Activated CD4-positive, CD25-positive, alpha-beta regulatory T cell treated with anti-CD3 and anti-CD28 coated beads, Interleukin-2, amount 50 U/mL, for 24 hours (primary cell): ENCODE measurements around the gene AHCY.
"Not testable (repeated sequence)": the region's sequence is repeated elsewhere in the genome, so short reads cannot be mapped to it uniquely, and the experiment has no call there.

Experiments used
- ATAC-seq, 2 donors: fragments of 150-1000 bp; cut with Tn5 transposase; one replicate each; pipeline ENCODE4 v1.10.0; 2021; ENCODE audit warnings: mild to moderate bottlenecking in 1 of 2, moderate library complexity in 1 of 2

The AHCY gene

DNA sequence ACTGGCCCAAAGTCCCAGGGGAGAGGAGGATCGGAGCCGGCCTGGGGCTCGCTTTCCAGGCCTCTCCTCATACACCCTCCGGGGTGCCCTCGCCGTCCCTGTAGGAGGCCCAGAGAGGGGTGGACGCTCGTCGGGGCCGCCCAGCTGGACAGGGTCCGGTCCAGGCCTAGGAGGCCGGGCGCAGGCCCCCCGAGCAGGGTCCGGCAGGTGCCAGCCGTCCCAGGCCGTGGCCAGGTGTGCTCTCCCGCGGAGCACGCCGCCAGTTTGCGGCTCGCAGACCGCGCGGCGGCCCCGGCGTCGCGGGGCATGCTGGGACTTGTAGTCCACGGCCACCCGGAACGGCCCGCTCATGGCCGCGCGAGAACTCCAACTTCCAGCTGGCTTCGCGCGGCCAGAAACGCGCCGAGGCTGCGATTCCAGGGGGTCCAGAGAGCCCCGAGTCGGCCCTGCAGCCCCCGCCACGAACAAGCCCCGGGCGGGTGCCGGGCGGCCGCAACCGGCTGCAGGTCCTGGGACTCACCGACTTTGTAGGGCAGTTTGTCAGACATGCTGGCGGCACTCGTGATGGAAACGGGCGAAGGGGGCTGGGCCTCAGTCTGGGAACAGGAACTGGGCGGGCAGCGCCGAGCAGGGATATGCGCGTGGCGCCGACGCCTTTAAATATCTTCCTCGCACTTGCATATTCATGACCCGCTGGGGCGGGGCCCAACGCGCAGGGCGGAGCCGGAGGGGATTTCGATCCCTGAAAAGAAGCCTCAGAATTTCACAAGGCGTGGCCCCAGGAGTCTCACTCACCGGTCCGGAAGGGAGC, at the start of gene AHCY:
AHCY (minus strand) TSS at position 633 of the 811 bp plus-strand sequence; CDS start at position 548, 85 bp downstream.
- ATAC-seq = peak; percentile 95 to 96

DNA sequence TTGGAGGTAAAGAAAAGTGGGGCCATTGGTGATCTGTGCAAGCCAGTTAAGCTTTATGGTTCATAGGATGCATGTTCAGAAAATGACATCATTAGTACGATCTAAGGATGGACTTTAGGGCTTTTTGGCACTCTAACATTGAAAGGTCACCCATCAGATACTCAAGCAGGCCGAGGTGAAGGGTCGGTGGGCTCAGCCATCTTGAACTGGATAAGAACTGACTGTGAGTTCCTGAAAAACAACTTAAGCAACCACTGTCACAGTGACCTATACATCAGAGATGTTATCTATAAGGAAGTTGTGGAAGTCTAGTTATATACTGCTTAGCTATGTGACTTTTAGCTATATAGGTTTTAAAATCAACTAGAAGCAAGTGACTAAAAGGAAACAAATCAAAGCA, 46.9 kb upstream of the AHCY start:
- ATAC-seq = no peak

GRCh38 chr20:34347571-34347970, 44.4 kb upstream of the AHCY start:
- ATAC-seq = no peak

- ATAC-seq = not testable (repeated sequence)
Observed at GRCh38 chr20:34346533-34346865, 43.3 kb upstream of the AHCY start.

DNA sequence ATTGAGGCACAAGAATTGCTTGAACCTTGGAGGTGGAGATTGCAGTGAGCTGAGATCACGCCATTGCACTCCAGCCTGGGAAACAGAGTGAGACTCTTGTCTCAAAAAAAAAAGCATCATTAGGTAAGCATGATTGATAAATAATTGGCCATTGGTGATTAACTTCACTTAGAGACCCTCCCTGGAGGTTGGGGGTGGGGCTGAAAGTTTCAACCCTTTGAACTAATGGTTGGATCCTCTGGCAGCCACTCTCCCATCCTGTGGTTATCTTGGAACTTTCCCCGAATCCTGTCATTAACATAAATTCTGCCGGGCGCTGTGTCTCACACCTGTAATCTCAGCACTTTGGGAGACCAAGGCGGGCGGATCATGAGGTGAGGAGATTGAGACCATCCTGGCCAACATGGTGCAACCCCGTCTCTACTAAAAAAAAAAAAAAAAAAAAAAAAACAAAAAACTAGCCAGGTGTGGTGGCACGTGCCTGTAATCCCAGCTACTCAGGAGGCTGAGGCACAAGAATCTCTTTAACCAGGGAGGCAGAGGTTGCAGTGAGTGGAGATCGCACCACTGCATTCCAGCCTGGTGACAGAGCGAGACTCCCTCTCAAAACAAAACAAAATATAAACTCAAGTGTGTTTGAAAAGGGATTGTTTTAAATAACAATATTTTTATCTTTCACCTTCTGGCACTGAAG, 42.8 kb upstream of the AHCY start:
- ATAC-seq = not testable (repeated sequence)

- no peak for ATAC-seq
Observed at GRCh38 chr20:34345402-34345736, 42.2 kb upstream of the AHCY start.

- ATAC-seq = no peak
Observed at GRCh38 chr20:34344238-34344637, 41.1 kb upstream of the AHCY start.

DNA sequence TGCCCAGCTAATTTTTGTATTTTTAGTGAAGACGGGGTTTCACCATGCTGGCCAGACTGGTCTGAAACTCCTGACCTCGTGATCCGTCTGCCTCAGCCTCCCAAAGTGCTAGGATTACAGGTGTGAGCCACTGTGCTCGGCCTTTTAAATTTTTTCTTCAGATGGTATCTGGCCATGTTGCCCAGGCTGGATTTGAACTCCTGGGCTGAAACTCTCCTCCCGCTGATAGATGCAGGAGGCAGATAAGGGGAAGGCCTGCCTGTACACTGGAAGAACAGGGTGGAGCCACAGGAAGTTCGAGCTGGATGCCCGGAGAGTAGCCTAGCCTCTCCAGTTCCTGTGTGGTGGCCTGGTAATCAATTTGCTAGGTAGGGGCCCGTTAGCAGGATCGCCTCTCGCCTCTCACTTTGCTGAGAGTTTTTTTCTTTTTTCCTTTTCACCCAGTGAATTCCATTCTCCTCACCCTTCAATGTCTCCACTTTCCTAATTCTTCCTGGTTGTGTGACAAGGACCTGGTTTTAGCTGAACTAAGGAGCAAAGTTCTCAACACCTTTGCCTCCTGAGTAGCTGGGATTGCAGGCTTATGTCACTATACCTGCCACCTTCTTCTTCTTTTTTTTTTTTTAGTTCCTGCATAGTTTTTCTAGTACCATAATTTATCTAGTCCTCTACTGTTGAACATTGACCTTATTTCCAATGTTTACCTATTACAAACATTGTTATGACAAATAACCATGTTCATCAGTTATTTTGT, 40.5 kb upstream of the AHCY start:
- ATAC-seq = no peak

GRCh38 chr20:34341199-34341598, 38.0 kb upstream of the AHCY start:
- ATAC-seq = not testable (repeated sequence)

DNA sequence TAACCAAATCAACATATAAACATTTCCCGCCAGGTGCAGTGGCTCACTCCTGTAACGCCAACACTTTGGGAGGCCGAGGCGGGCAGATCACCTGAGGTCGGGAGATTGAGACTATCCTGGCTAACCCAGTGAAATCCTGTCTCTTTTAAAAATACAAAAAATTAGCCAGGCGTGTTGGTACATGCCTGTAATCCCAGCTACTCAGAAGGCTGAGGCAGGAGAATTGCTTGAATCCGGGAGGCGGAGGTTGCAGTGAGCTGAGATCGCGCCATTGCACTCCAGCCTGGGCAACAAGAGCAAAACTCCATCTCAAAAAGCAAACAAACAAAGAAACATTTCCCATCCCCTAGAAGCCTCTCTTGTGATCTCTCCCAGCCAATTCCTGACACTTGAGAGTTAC, 37.6 kb upstream of the AHCY start:
- ATAC-seq = not testable (repeated sequence)

DNA sequence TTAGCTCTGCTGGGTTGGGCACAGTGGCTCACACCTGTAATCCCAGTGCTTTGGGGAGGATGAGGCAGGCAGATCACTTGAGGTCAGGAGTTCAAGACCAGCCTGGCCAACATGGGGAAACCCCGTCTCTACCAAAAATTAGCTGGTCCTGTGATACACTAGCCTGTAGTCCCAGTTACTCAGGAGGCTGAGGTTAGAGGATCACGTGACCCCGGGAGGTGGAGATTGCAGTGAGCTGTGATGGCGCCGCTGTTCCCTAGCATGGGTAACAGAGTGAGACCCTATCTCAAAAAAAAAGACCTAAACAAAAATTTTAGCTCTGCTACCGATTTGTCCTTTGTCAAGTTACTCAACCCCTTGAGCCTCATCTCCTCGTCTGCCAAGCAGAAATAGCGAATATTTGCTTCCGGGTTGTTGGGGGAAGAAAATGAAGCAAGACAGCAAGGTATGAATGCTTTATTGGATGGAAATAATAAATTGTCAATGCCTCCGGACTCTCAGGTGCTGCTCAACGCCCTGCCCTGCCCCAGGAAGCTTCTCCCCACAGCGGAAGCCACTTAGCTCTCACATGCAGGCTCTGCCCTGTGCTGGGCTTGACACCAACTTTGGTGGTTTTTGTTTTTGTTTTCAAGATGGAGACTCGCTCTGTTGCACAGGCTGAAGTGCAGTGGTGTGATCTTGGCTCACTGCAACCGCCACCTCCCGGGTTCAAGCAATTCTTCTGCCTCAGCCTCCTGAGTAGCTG, 35.0 kb upstream of the AHCY start:
- no peak for ATAC-seq

- no peak for ATAC-seq
Observed at GRCh38 chr20:34337544-34337943, 34.4 kb upstream of the AHCY start.

DNA sequence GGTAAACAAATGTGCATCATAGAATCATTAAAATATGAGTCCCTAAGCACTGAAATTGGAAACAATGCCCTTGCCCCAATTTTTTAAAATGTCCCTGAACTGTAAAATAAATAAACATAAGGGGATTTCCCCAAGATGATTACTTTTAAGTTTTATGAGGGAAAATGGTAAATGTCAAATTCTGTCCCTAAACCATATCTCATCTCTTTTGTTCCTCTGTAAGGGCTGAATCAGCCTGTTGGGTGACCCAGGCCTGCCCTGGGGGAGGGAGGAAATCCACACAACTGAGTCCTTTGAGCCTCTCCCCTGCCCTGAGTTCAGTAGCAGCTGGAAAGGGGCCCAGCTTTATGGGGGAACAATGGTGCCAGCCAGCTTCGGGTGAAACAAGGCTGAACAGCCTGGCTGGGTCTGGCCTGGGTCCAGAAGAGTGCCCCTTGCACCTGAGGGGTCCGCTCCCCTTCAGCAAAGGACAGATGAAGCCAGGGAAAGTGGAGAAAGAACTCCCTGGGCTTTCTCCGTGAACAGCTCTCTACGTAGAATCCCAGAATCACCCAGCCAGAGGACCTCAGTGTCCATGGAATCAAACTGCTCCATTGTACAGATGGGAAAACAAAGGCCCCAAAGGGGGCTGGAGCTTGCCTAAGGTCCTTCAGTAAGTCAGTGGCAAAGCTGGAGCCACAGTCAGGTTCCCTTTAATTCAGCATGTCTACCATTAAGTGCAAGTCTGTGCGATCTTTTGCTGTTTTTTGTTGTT, 31.7 kb upstream of the AHCY start:
- no peak for ATAC-seq

GRCh38 chr20:34333786-34334185, 30.6 kb upstream of the AHCY start:
- no peak for ATAC-seq

- ATAC-seq = no peak
Observed at GRCh38 chr20:34332262-34332920, 29.2 kb upstream of the AHCY start.

GRCh38 chr20:34331838-34332237, 28.7 kb upstream of the AHCY start:
- ATAC-seq = no peak

DNA sequence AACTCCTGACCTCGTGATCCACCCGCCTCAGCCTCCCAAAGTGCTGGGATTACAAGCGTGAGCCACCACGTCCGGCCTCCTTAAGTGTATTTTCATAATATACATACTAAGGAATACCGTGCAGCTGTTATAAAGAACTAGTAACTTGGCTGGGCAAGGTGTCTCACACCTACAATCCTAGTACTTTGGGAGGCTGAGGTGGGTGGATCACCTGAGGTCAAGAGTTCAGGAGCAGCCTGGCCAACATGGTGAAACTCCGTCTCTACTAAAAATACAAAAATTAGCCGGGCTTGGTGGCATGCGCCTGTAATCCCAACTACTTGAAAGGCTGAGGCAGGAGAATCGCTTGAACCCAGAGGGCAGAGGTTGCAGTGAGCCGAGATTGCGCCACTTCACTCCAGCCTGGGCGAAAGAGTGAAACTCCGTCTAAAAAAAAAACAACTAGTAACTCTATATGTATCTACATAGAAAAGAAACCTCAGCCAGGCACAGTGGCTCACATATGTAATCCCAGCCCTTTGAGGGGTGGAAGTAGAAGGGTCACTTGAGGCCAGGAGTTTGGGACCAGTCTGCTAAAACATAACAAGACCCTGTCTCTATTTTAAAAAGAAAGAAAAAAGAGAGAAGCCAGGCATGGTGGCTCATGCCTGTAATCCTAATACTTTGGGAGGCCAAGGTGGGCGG, 27.8 kb upstream of the AHCY start:
- ATAC-seq = not testable (repeated sequence)

DNA sequence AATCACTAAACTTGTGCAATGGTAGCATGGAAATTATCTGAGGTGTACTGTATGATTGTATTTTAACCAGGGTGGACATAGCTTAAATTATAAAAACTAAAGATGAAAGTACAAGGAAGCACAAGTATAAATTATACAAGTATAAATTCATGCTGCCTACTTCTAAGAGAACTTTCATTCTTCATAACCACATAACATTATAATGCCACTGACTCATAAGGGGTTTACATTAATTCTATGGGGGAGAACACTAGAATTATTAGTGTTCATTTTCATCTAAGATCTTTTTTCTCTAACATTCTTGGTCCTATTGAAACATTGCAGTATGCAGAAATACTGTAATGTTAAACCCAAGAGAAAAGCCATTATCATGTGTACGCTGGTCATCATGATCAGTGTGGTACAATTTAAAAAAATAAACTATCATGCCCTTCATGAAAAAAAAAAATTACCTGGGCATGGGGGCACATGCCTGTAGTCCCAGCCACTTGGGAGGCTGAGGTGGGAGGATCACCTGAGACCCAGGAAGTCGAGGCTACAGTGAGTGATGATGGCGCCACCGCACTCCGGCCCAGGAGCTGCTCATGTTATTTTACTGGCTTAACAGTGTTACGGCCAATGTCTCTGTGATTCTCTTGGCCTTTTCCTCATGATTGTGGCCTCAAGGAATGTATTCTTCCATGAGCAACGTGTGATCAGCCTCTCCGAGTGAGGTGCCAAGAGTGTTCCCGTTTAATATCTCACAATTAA, 25.9 kb upstream of the AHCY start:
- ATAC-seq = no peak

DNA sequence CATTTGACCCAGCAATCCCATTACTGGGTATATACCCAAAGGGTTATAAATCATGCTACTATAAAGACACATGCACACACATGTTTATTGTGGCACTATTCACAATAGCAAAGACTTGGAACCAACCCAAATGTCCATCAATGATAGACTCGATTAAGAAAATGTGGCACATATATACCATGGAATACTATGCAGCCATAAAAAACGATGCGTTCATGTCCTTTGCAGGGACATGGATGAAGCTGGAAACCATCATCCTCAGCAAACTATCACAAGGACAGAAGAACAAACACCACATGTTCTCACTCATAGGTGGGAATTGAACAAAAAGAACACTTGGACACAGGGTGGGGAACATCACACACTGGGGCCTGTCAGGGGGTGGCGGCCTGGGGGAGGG, 25.1 kb upstream of the AHCY start:
- ATAC-seq = not testable (repeated sequence)

GRCh38 chr20:34324541-34324940, 21.4 kb upstream of the AHCY start:
- no peak for ATAC-seq
